ENCODE measurements around the gene CLBA1. TPM values are rescaled to one million over a fixed set of nuclear protein-coding genes. Genes with fewer than 3 reads are reported as not detected.
"Not testable (repeated sequence)": the region's sequence is repeated elsewhere in the genome, so short reads cannot be mapped to it uniquely, and the experiment has no call there.

Gene CLBA1
- total and polyA plus RNA-seq, 9 donors: 3.5 to 7.1 (median 4.5) TPM

GRCh38 chr14:105032451-105032901, 46.9 kb downstream of the CLBA1 start:
- peaks cover 58% of the 10 kb centered on the region for H3K27me3 ChIP-seq (ENCODE audit: control insufficient read depth, insufficient read depth, low read length)
- H3K4me3 ChIP-seq (ENCODE audit: low read length); H3K36me3 ChIP-seq (ENCODE audit: control insufficient read depth, insufficient read depth, low read length); H3K4me1 ChIP-seq (ENCODE audit: control insufficient read depth, insufficient read depth, low read length); DNase-seq; H3K27ac ChIP-seq (ENCODE audit: low read length); H3K9me3 ChIP-seq (replicated peaks; ENCODE audit: control insufficient read depth, low read depth, low read length): not testable (repeated sequence)
- WGBS (ENCODE audit: insufficient coverage): 79% methylated on average over 4 of the region's 5 CpGs

GRCh38 chr14:105033412-105033900, 47.9 kb downstream of the CLBA1 start:
- not testable (repeated sequence) for H3K27ac ChIP-seq (ENCODE audit: low read length)
- WGBS (ENCODE audit: insufficient coverage): under 1% methylated on average over 39 of the region's 45 CpGs
- peaks cover 56% of the 10 kb centered on the region for H3K27me3 ChIP-seq (ENCODE audit: control insufficient read depth, insufficient read depth, low read length)

GRCh38 chr14:105034315-105035039, 48.9 kb downstream of the CLBA1 start:
- Histone ChIP-seq H3K27ac (ENCODE audit: low read length) (no peak overlapping the region), H3K4me3 (ENCODE audit: low read length) (no peak overlapping the region), H3K36me3 (ENCODE audit: control insufficient read depth, insufficient read depth, low read length) (no peaks in the 10 kb centered on the region), H3K27me3 (ENCODE audit: control insufficient read depth, insufficient read depth, low read length) (peaks cover 59% of the 10 kb centered on the region), H3K4me1 (ENCODE audit: control insufficient read depth, insufficient read depth, low read length) (peaks cover 2% of the 10 kb centered on the region), H3K9me3 (replicated peaks; ENCODE audit: control insufficient read depth, low read depth, low read length) (no peaks in the 10 kb centered on the region)
- no peak for DNase-seq
- WGBS (ENCODE audit: insufficient coverage): 57% methylated on average over 13 of the region's 17 CpGs

More at GRCh38 chr14:105033412-105033900, 47.9 kb downstream of the CLBA1 start:
- H3K36me3 ChIP-seq (ENCODE audit: control insufficient read depth, insufficient read depth, low read length); DNase-seq; H3K9me3 ChIP-seq (replicated peaks; ENCODE audit: control insufficient read depth, low read depth, low read length); H3K4me1 ChIP-seq (ENCODE audit: control insufficient read depth, insufficient read depth, low read length): not testable (repeated sequence)
- peak overlapping the region; percentile 31 for H3K4me3 ChIP-seq (ENCODE audit: low read length)

GRCh38 chr14:105035616-105036015, 50.0 kb downstream of the CLBA1 start:
- not testable (repeated sequence) for H3K9me3 ChIP-seq (replicated peaks; ENCODE audit: control insufficient read depth, low read depth, low read length); DNase-seq; H3K27ac ChIP-seq (ENCODE audit: low read length); H3K4me3 ChIP-seq (ENCODE audit: low read length); H3K4me1 ChIP-seq (ENCODE audit: control insufficient read depth, insufficient read depth, low read length); H3K36me3 ChIP-seq (ENCODE audit: control insufficient read depth, insufficient read depth, low read length)
- WGBS (ENCODE audit: insufficient coverage): no CpG with 5 or more reads among the region's 2 CpGs
- H3K27me3 ChIP-seq (ENCODE audit: control insufficient read depth, insufficient read depth, low read length): peaks cover 57% of the 10 kb centered on the region

- Histone ChIP-seq H3K9me3 (replicated peaks; ENCODE audit: control insufficient read depth, low read depth, low read length) (no peaks in the 10 kb centered on the region), H3K4me1 (ENCODE audit: control insufficient read depth, insufficient read depth, low read length) (no peaks in the 10 kb centered on the region), H3K4me3 (ENCODE audit: low read length) (no peak overlapping the region), H3K27me3 (ENCODE audit: control insufficient read depth, insufficient read depth, low read length) (peaks cover 33% of the 10 kb centered on the region), H3K36me3 (ENCODE audit: control insufficient read depth, insufficient read depth, low read length) (no peaks in the 10 kb centered on the region), H3K27ac (ENCODE audit: low read length) (no peak overlapping the region)
- DNase-seq: no peak
- 75% methylated on average over 6 of the region's 14 CpGs for WGBS (ENCODE audit: insufficient coverage)
These were observed 54.0 kb downstream of the CLBA1 start for GRCh38 chr14:105039458-105040205.

GRCh38 chr14:105041841-105042765, 56.5 kb downstream of the CLBA1 start:
- no peak overlapping the region for H3K27ac ChIP-seq (ENCODE audit: low read length)
- H3K4me3 ChIP-seq (ENCODE audit: low read length): no peak overlapping the region
- no peaks in the 10 kb centered on the region for H3K36me3 ChIP-seq (ENCODE audit: control insufficient read depth, insufficient read depth, low read length)
- no peaks in the 10 kb centered on the region for H3K9me3 ChIP-seq (replicated peaks; ENCODE audit: control insufficient read depth, low read depth, low read length)
- DNase-seq: no peak
- H3K27me3 ChIP-seq (ENCODE audit: control insufficient read depth, insufficient read depth, low read length): peaks cover 32% of the 10 kb centered on the region
- peaks cover 3% of the 10 kb centered on the region for H3K4me1 ChIP-seq (ENCODE audit: control insufficient read depth, insufficient read depth, low read length)
- WGBS (ENCODE audit: insufficient coverage): 66% methylated on average over 27 of the region's 28 CpGs

- Histone ChIP-seq H3K9me3 (replicated peaks; ENCODE audit: control insufficient read depth, low read depth, low read length) (no peaks in the 10 kb centered on the region), H3K27me3 (ENCODE audit: control insufficient read depth, insufficient read depth, low read length) (peaks cover 30% of the 10 kb centered on the region), H3K4me3 (ENCODE audit: low read length) (no peak overlapping the region), H3K36me3 (ENCODE audit: control insufficient read depth, insufficient read depth, low read length) (no peaks in the 10 kb centered on the region), H3K27ac (ENCODE audit: low read length) (no peak overlapping the region), H3K4me1 (ENCODE audit: control insufficient read depth, insufficient read depth, low read length) (peaks cover 3% of the 10 kb centered on the region)
- 76% methylated on average over 17 of the region's 17 CpGs for WGBS (ENCODE audit: insufficient coverage)
- no peak for DNase-seq
These were observed 57.2 kb downstream of the CLBA1 start for GRCh38 chr14:105042813-105043212.

GRCh38 chr14:105043641-105044040, 58.1 kb downstream of the CLBA1 start:
- no peak overlapping the region for H3K27ac ChIP-seq (ENCODE audit: low read length)
- H3K27me3 ChIP-seq (ENCODE audit: control insufficient read depth, insufficient read depth, low read length): peaks cover 27% of the 10 kb centered on the region
- H3K36me3 ChIP-seq (ENCODE audit: control insufficient read depth, insufficient read depth, low read length): no peaks in the 10 kb centered on the region
- no peak overlapping the region for H3K4me3 ChIP-seq (ENCODE audit: low read length)
- no peaks in the 10 kb centered on the region for H3K9me3 ChIP-seq (replicated peaks; ENCODE audit: control insufficient read depth, low read depth, low read length)
- DNase-seq: no peak
- peaks cover 3% of the 10 kb centered on the region for H3K4me1 ChIP-seq (ENCODE audit: control insufficient read depth, insufficient read depth, low read length)
- WGBS (ENCODE audit: insufficient coverage): no CpG with 5 or more reads among the region's 7 CpGs
